Muscle layer of colon (tissue), 2 donors: Measurements from ENCODE around the gene THUMPD2.

Experiments used
- H3K27ac ChIP-seq: one replicate; pipeline ENCODE4 v1.7.0; 2013; ENCODE audit warnings: low read depth, mild to moderate bottlenecking, low read length, moderate library complexity
- H3K27me3 ChIP-seq, 2 donors: one replicate each; pipeline ENCODE4 v1.7.0; 2013; ENCODE audit warnings: low read length in 2 of 2, mild to moderate bottlenecking in 2 of 2; ENCODE audit not compliant: insufficient read depth in 2 of 2, control insufficient read depth in 1 of 2
- H3K36me3 ChIP-seq: one replicate; pipeline ENCODE4 v1.7.0; 2013; ENCODE audit warnings: mild to moderate bottlenecking, low read length; ENCODE audit not compliant: insufficient read depth
- H3K4me1 ChIP-seq: one replicate; pipeline ENCODE4 v1.7.0; 2013; ENCODE audit warnings: mild to moderate bottlenecking, low read length; ENCODE audit not compliant: insufficient read depth
- H3K4me3 ChIP-seq, 2 donors: one replicate each; pipeline ENCODE4 v1.7.0; 2013; ENCODE audit warnings: low read length in 2 of 2, low read depth in 1 of 2, mild to moderate bottlenecking in 1 of 2, moderate library complexity in 1 of 2
- H3K9ac ChIP-seq: one replicate; pipeline ENCODE4 v1.7.0; 2013; ENCODE audit warnings: low read length
- H3K9me3 ChIP-seq: one replicate; pipeline ENCODE4 v1.7.0; 2013; ENCODE audit warnings: mild to moderate bottlenecking, low read length
- donor health status: abdominal sarcoma.
- donor health status: Adenocarcinoma of cecum.

Gene THUMPD2

GRCh38 chr2:39743269-39743776 is 35.7 kb downstream of the THUMPD2 start:
- no peak overlapping the region for H3K27ac ChIP-seq
- no peaks in the 10 kb centered on the region for H3K9me3 ChIP-seq
- no peak overlapping the region for H3K9ac ChIP-seq
- H3K36me3 ChIP-seq, result peaks cover 32% of the 10 kb centered on the region
- no peaks in the 10 kb centered on the region for H3K4me1 ChIP-seq
- H3K27me3 ChIP-seq, result no peaks in the 10 kb centered on the region
- H3K4me3 ChIP-seq, result no peak overlapping the region

- Histone ChIP-seq H3K27ac (no peak overlapping the region), H3K36me3 (peaks cover 44% of the 10 kb centered on the region), H3K27me3 (no peaks in the 10 kb centered on the region), H3K4me1 (no peaks in the 10 kb centered on the region), H3K9ac (no peak overlapping the region), H3K9me3 (no peaks in the 10 kb centered on the region), H3K4me3 (no peak overlapping the region)
Observed at GRCh38 chr2:39741871-39742270, 37.2 kb downstream of the THUMPD2 start.

GRCh38 chr2:39739386-39739785 is 39.7 kb downstream of the THUMPD2 start:
- Histone ChIP-seq H3K9ac (no peak overlapping the region), H3K27me3 (no peaks in the 10 kb centered on the region), H3K27ac (no peak overlapping the region), H3K9me3 (no peaks in the 10 kb centered on the region), H3K4me1 (no peaks in the 10 kb centered on the region), H3K4me3 (no peak overlapping the region), H3K36me3 (peaks cover 60% of the 10 kb centered on the region)

- Histone ChIP-seq H3K27ac (no peak overlapping the region), H3K36me3 (peaks cover 60% of the 10 kb centered on the region), H3K9me3 (no peaks in the 10 kb centered on the region), H3K4me1 (no peaks in the 10 kb centered on the region), H3K4me3 (no peak overlapping the region), H3K27me3 (no peaks in the 10 kb centered on the region), H3K9ac (no peak overlapping the region)
Observed at GRCh38 chr2:39738936-39739335, 40.1 kb downstream of the THUMPD2 start.

GRCh38 chr2:39737661-39738060 is 41.4 kb downstream of the THUMPD2 start:
- Histone ChIP-seq H3K27me3 (no peaks in the 10 kb centered on the region), H3K9me3 (no peaks in the 10 kb centered on the region), H3K9ac (no peak overlapping the region), H3K4me1 (no peaks in the 10 kb centered on the region), H3K4me3 (no peak overlapping the region), H3K27ac (no peak overlapping the region), H3K36me3 (peaks cover 52% of the 10 kb centered on the region)

- H3K4me1 ChIP-seq, result no peaks in the 10 kb centered on the region
- H3K4me3 ChIP-seq, result no peak overlapping the region
- H3K36me3 ChIP-seq, result peaks cover 43% of the 10 kb centered on the region
- H3K27me3 ChIP-seq, result no peaks in the 10 kb centered on the region
- H3K27ac ChIP-seq, result no peak overlapping the region
- no peaks in the 10 kb centered on the region for H3K9me3 ChIP-seq
- no peak overlapping the region for H3K9ac ChIP-seq
Observed at GRCh38 chr2:39736640-39737039, 42.4 kb downstream of the THUMPD2 start.

- no peak overlapping the region for H3K9ac ChIP-seq
- H3K9me3 ChIP-seq, result no peaks in the 10 kb centered on the region
- H3K27me3 ChIP-seq, result no peaks in the 10 kb centered on the region
- H3K27ac ChIP-seq, result no peak overlapping the region
- peaks cover 40% of the 10 kb centered on the region for H3K36me3 ChIP-seq
- no peak overlapping the region for H3K4me3 ChIP-seq
- H3K4me1 ChIP-seq, result no peaks in the 10 kb centered on the region
Observed at GRCh38 chr2:39735648-39736047, 43.4 kb downstream of the THUMPD2 start.

- H3K9me3 ChIP-seq, result no peaks in the 10 kb centered on the region
- H3K4me3 ChIP-seq, result no peak overlapping the region
- H3K36me3 ChIP-seq, result peaks cover 41% of the 10 kb centered on the region
- H3K27me3 ChIP-seq, result no peaks in the 10 kb centered on the region
- no peaks in the 10 kb centered on the region for H3K4me1 ChIP-seq
- no peak overlapping the region for H3K27ac ChIP-seq
- H3K9ac ChIP-seq, result no peak overlapping the region
Observed at GRCh38 chr2:39734445-39734844, 44.6 kb downstream of the THUMPD2 start.

GRCh38 chr2:39733070-39733674 is 45.9 kb downstream of the THUMPD2 start:
- no peaks in the 10 kb centered on the region for H3K27me3 ChIP-seq
- H3K9me3 ChIP-seq, result no peaks in the 10 kb centered on the region
- no peak overlapping the region for H3K9ac ChIP-seq
- no peaks in the 10 kb centered on the region for H3K4me1 ChIP-seq
- peaks cover 33% of the 10 kb centered on the region for H3K36me3 ChIP-seq
- H3K27ac ChIP-seq, result no peak overlapping the region
- no peak overlapping the region for H3K4me3 ChIP-seq

- peaks cover 26% of the 10 kb centered on the region for H3K36me3 ChIP-seq
- no peak overlapping the region for H3K9ac ChIP-seq
- H3K4me1 ChIP-seq, result no peaks in the 10 kb centered on the region
- no peaks in the 10 kb centered on the region for H3K9me3 ChIP-seq
- no peak overlapping the region for H3K4me3 ChIP-seq
- no peaks in the 10 kb centered on the region for H3K27me3 ChIP-seq
- H3K27ac ChIP-seq, result no peak overlapping the region
Observed at GRCh38 chr2:39732482-39732881, 46.6 kb downstream of the THUMPD2 start.

- Histone ChIP-seq H3K4me1 (no peaks in the 10 kb centered on the region), H3K4me3 (no peak overlapping the region), H3K9me3 (no peaks in the 10 kb centered on the region), H3K36me3 (peaks cover 20% of the 10 kb centered on the region), H3K27ac (no peak overlapping the region), H3K9ac (no peak overlapping the region), H3K27me3 (no peaks in the 10 kb centered on the region)
Observed at GRCh38 chr2:39731546-39731945, 47.5 kb downstream of the THUMPD2 start.

GRCh38 chr2:39730685-39731302 is 48.3 kb downstream of the THUMPD2 start:
- Histone ChIP-seq H3K4me1 (no peaks in the 10 kb centered on the region), H3K9ac (no peak overlapping the region), H3K4me3 (no peak overlapping the region), H3K36me3 (peaks cover 14% of the 10 kb centered on the region), H3K9me3 (no peaks in the 10 kb centered on the region), H3K27me3 (no peaks in the 10 kb centered on the region), H3K27ac (no peak overlapping the region)
